ENCODE data around the gene STK32B.

The STK32B gene

DNA sequence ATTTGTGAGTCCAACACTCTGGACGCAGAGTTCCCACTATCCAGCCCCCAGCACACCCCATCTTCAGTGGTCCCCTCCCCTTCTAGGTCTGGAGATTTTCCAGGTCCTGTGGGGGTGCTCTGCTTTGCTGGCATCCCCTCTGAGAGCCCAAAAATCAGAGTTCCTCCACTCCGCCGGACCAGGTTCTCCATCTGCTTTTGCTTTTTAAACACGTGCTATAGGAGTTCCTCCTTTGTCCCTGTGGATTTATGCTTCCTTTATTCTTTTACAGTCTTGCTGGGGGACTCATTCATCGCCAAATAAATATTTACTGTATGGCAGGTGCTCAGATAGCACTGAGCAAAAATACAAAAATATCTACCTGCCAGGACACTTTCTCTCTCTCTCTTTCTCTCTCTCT lies 324.7 kb downstream of the STK32B start:
- H3K36me3 ChIP-seq: no peaks in the 10 kb centered on the region
- no peaks in the 10 kb centered on the region for H3K4me1 ChIP-seq (ENCODE audit: control insufficient read depth in 1 of 2, insufficient read depth in 1 of 2, low read depth in 1 of 2, low read length in 1 of 2)
- TF ChIP-seq, protein P1, sequence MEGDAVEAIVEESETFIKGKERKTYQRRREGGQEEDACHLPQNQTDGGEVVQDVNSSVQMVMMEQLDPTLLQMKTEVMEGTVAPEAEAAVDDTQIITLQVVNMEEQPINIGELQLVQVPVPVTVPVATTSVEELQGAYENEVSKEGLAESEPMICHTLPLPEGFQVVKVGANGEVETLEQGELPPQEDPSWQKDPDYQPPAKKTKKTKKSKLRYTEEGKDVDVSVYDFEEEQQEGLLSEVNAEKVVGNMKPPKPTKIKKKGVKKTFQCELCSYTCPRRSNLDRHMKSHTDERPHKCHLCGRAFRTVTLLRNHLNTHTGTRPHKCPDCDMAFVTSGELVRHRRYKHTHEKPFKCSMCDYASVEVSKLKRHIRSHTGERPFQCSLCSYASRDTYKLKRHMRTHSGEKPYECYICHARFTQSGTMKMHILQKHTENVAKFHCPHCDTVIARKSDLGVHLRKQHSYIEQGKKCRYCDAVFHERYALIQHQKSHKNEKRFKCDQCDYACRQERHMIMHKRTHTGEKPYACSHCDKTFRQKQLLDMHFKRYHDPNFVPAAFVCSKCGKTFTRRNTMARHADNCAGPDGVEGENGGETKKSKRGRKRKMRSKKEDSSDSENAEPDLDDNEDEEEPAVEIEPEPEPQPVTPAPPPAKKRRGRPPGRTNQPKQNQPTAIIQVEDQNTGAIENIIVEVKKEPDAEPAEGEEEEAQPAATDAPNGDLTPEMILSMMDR (IDR thresholded peaks at IDR 0.05): no peak
- H3K27me3 ChIP-seq: no peaks in the 10 kb centered on the region
- no peak overlapping the region for H3K27ac ChIP-seq
- no peak overlapping the region for H3K4me3 ChIP-seq (ENCODE audit: low read depth in 1 of 2, low read length in 1 of 2)
- no peaks in the 10 kb centered on the region for H3K9me3 ChIP-seq

- Histone ChIP-seq H3K9me3 (no peaks in the 10 kb centered on the region), H3K4me1 (ENCODE audit: control insufficient read depth in 1 of 2, insufficient read depth in 1 of 2, low read depth in 1 of 2, low read length in 1 of 2) (no peaks in the 10 kb centered on the region), H3K4me3 (ENCODE audit: low read depth in 1 of 2, low read length in 1 of 2) (no peak overlapping the region), H3K36me3 (no peaks in the 10 kb centered on the region), H3K27me3 (no peaks in the 10 kb centered on the region), H3K27ac (no peak overlapping the region)
- TF ChIP-seq, protein P1 (IDR thresholded peaks at IDR 0.05): no peak
Measured at GRCh38 chr4:5378002-5378401, 326.7 kb downstream of the STK32B start.

DNA sequence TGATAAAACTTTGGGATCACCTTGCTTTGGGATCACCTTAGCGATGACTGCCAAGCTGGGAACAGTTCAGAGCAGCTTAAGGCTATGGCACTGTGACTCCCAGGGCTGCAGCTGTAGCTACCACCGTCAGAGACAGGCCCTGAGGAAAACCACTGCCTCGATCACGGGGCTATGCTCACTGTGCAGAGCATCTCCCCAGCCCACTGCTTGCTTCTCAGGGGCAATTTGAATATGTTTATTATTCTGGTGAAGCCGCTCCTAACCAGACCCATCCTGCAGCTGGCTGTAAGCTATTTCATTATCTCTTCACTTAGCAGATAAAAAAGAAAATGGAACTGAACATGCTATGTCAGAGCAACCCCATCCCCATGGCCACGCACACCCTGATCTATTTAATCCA lies 328.6 kb downstream of the STK32B start:
- no peak overlapping the region for H3K27ac ChIP-seq
- no peaks in the 10 kb centered on the region for H3K36me3 ChIP-seq
- TF ChIP-seq, protein P1 (IDR thresholded peaks at IDR 0.05): no peak
- H3K9me3 ChIP-seq: no peaks in the 10 kb centered on the region
- H3K27me3 ChIP-seq: no peaks in the 10 kb centered on the region
- no peak overlapping the region for H3K4me3 ChIP-seq (ENCODE audit: low read depth in 1 of 2, low read length in 1 of 2)
- H3K4me1 ChIP-seq (ENCODE audit: control insufficient read depth in 1 of 2, insufficient read depth in 1 of 2, low read depth in 1 of 2, low read length in 1 of 2): no peaks in the 10 kb centered on the region

DNA sequence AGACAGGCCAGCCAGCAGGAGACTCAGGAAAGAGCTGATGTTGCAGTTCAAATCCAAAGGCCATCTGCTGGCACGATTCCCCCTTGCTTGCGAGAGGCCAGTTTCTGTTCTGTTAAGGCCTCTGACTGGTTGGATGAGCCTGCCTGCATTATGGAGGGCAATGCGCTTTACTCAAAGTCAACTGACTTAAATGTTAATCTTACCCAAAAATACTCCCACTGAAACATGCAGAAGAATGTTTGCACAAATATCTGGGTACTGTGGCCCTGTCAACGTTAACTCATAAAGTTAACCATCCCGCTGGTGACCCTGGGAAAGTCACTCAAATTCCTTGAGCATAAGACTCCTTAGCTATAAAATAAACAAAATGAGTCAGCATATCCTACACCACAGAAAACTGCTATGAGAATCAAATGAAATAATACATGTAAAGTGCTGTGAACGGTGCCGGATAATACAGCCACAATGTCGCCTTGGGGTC lies 330.7 kb downstream of the STK32B start:
- Histone ChIP-seq H3K4me1 (ENCODE audit: control insufficient read depth in 1 of 2, insufficient read depth in 1 of 2, low read depth in 1 of 2, low read length in 1 of 2) (no peaks in the 10 kb centered on the region), H3K9me3 (no peaks in the 10 kb centered on the region), H3K36me3 (no peaks in the 10 kb centered on the region), H3K27me3 (no peaks in the 10 kb centered on the region), H3K4me3 (ENCODE audit: low read depth in 1 of 2, low read length in 1 of 2) (no peak overlapping the region), H3K27ac (no peak overlapping the region)
- TF ChIP-seq, protein P1 (IDR thresholded peaks at IDR 0.05): no peak

GRCh38 chr4:5383191-5383980 lies 332.1 kb downstream of the STK32B start:
- H3K4me1 ChIP-seq (ENCODE audit: control insufficient read depth in 1 of 2, insufficient read depth in 1 of 2, low read depth in 1 of 2, low read length in 1 of 2): no peaks in the 10 kb centered on the region
- H3K4me3 ChIP-seq (ENCODE audit: low read depth in 1 of 2, low read length in 1 of 2): no peak overlapping the region
- H3K27ac ChIP-seq: no peak overlapping the region
- H3K9me3 ChIP-seq: no peaks in the 10 kb centered on the region
- no peaks in the 10 kb centered on the region for H3K36me3 ChIP-seq
- no peaks in the 10 kb centered on the region for H3K27me3 ChIP-seq
- TF ChIP-seq, protein P1 (IDR thresholded peaks at IDR 0.05): no peak

Measured in neutrophil (primary cell).